HG03066 (cell line): Measurements from ENCODE around the gene F3.
A peak's percentile ranks its signal among the peaks of the same experiment; 100 is the strongest.

Experiments
- ATAC-seq: cut with Tn5 transposase; IDR thresholded peaks from one replicate; pipeline ENCODE4 v1.9.1; 2021; ENCODE audit warnings: low read depth; ENCODE audit not compliant: unreplicated experiment

F3 gene

DNA sequence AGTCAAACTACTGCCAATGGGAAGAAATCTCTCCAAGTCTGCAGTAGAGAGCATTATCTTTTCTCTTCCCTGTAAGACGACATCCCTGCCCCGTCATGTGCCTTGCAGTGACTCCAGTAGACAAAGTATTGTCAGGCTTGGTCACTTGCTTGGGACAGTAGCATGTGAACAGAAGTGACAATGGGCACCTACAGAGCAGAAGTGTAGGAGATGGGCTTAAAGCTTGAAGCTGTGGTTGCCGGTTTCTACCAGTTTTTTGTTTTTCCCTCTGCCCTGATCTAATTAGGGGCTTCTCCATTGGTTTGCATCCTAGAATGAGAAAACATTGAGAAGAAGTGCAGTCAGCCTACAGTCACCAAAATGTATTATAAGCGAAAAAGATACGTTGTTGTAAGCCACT, 12.7 kb downstream of the F3 start:
- ATAC-seq: no peak

DNA sequence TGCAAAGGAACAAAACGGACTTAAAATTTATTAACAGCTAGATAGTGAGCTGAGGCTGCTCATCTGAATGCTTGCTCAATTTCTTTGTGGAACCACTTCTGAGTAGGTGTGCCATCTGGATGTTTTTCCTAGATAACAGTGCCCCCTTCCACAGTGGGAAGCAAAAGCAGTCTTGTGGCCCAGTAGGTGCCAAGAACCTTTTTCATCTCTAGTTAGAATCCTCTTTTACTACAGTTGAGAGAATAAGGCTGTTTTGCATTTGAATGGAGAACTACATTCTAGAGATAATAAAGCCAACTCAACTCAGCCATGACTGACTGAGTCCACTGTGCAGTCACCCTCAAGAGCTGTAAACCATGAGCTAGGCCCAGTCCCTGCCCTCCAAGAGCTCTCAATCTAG, 13.3 kb downstream of the F3 start:
- ATAC-seq: no peak

- ATAC-seq: no peak
Observed at GRCh38 chr1:94527447-94528031, 14.0 kb downstream of the F3 start.

GRCh38 chr1:94526152-94526980, 15.2 kb downstream of the F3 start:
- no peak for ATAC-seq

DNA sequence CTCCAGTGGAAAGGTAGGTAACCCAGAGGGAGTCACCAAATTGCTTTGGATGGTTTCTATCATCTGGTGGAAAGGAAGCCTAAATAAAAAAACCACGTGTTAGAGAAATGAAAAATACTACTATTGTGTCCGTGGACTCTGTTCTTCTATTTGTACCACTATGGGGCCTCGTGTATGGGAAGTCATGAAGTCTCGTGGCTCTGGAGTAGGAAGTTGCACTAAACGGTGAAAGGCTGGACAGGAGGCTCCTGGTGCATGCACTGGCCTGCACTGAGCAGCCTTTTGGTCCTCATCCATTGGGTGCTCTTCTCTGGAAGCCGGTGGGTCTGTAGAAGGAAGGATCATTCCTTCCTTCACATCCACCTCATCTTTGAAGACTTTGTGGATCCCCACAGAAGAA, 17.0 kb downstream of the F3 start:
- ATAC-seq: no peak

DNA sequence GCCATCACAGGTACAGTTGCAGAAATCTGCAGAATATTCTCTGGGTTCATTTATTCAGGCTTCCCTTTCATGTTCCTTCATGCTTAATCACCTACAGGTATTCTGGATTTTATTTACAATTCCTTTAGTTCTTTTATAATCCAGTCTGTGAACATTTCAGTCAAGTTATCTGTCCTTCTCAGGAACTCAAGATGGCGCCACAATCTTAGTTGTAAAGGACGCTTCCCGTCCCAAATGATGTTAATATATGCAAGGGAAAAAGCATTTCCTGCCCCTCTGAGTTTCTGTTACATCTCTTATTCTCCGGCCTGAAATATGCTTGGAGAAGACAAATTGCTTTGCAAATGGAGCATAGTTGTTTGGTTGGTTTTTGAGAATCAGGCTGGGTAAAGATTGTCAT, 19.3 kb downstream of the F3 start:
- ATAC-seq: no peak

DNA sequence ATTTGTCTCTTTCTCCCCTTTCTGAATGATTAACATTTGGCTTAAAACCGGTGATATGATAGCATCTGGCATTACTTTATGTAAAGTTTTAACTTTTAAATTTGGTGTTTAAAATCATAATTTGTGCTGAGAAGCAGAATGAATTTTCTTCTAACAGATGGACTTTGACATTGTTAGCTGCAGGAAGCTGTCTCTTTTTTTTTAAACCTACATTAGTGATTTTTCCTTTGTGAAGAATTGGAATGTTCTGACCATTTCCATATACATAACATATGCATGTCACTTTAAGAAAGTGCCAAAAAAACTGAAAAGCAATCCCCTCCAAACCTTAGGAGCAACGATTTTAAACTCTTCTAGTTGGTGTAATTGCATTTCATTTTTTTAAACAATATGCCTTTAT, 22.2 kb downstream of the F3 start:
- no peak for ATAC-seq

DNA sequence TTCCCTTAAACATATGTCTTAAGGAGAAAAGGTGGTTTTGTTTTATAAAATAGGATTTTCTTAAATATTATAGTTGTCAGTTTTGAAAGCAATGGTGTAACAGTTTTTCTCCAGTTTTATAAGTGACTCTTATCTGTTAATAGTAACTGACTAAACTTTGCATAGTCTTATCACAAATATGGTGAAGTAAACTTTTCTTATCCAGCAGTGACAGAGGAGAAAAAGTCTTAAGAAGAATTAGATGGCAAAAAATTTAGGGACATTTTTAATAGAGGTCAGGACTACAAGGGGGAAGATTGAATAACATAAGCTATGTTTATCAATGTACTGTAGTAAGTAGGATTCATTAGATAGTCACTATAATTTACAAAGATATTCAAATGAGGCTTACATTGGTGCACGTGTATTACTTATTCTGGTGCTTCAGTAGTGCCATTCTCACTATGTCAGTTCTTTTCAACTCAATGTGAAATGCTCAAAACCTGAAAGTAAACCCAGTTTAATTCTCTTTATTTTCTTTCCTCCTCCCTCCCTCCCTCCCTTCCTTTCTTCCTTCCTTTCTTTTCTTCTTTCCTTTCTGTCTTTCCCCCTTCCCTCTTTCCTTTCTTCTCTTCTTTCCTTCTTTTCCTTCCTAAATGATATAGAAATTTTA, 26.1 kb downstream of the F3 start:
- ATAC-seq: no peak

GRCh38 chr1:94514095-94514727, 27.3 kb downstream of the F3 start:
- no peak for ATAC-seq

- no peak for ATAC-seq
Observed at GRCh38 chr1:94512816-94513215, 28.7 kb downstream of the F3 start.

DNA sequence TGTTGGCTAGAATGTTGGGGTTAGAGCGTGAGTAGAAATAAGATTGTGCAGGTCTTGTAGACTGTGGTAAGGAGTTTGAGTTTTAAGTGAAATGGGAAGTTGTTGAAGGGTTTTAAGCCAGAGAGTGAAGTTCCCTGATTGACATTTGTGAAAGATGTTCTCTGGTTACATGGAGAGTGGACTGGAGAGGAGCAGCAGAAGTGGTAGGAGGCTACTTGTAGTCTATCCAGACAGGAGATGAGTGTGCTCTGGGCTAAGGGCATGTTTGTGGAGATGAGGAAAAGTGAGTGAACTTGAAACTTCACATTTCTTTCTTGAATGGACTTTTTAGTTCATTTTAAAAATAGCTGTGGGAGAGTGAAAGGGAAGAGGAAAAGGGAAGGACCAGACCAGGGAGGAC, 37.0 kb downstream of the F3 start:
- no peak for ATAC-seq

- ATAC-seq: no peak
Observed at GRCh38 chr1:94503153-94503552, 38.4 kb downstream of the F3 start.

GRCh38 chr1:94501935-94502334, 39.6 kb downstream of the F3 start:
- no peak for ATAC-seq

- ATAC-seq: no peak
Observed at GRCh38 chr1:94501426-94501825, 40.1 kb downstream of the F3 start.

- no peak for ATAC-seq
Observed at GRCh38 chr1:94496076-94496755, 45.3 kb downstream of the F3 start.

DNA sequence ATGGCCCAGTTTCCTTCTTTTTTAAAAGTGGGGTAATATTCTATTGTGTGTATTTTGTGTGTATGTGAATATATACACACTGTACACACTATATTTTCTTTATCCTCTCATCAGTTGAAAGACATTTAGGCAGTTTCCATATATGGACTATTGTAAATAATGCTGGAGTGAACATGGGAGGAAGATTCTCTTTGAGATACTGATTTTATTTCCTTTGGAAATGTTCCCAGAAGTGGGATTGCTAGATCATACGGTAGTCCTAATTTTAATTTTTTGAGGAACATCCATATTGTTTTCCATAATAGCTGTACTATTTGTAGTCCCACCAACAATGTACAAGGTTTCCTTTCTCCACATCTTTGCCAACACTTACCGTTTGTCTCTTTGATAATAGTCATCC, 51.0 kb downstream of the F3 start:
- no peak for ATAC-seq

DNA sequence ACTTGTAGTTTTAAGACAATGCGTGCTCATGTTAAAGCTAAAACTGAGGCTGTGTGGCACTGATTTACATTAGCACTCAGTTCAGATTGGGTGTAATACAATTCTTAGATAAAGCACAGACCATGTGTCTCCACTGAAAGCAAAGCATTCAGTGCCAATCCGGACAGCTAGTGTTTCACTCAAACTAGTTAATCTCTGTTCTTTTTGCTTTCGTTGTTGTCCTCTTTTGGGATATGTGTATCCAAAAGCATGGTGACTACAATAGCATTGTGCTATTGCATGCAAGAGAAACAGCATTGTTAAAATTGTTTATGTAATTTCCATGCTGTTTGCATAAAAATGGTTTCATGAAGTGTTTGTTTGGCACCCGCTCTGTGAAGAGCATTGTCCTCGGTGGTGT, 54.6 kb downstream of the F3 start:
- ATAC-seq: no peak

DNA sequence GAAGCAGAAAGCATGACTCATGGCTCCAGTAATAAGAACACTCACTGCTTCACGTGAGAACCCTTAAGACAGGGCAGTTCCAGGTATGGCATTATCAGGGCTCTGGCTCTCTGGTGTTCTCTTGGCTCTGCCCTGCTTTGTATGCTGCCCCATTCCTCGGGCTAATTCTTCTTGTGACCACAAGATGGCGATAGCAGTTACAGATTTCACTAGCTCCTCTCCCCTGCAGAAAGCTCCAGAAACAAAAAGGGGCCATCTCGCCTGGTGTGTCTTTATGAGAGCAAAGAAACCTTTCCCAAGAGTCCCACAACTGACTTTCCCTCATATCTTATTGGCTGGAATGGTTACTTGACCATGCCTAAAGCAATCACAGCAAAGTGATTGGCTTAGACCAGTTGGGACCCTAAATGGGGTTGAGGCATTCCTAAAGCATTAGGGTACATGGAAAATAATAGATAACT, 60.1 kb downstream of the F3 start:
- ATAC-seq: peak; percentile 89

GRCh38 chr1:94479682-94480081, 61.9 kb downstream of the F3 start:
- no peak for ATAC-seq
